ENCODE measurements around the gene PACS1. TPM values are rescaled to one million over a fixed set of nuclear protein-coding genes. Genes with fewer than 3 reads are reported as not detected.

PACS1 gene
- total RNA-seq, 4 donors from 2014 or later: 32.0 to 62.7 (median 51.8) TPM

- 4 to 5% methylated on average over 8 of the region's 95 CpGs for WGBS, 2 donors
- Histone ChIP-seq H3K9me3 (no peaks in the 10 kb centered on the region), H3K27ac (no peak within 1 kb of the TSS), H3K27me3 (peaks cover 0 to 37% of the 10 kb centered on the region in 2 donors), H3K36me3 (no peaks in the 10 kb centered on the region), H3K4me3 (peak within 1 kb of the TSS in 2 of 4 donors; percentile 29 to 51), H3K4me1 (peaks cover 0 to 38% (median 25%) of the 10 kb centered on the region in 4 donors)
- no peak for DNase-seq (ENCODE audit: low spot score in 2 of 2)
- TF ChIP-seq CTCF (IDR thresholded peaks at IDR 0.05) (no peak), POLR2A (IDR thresholded peaks at IDR 0.05) (no peak), EP300 (IDR thresholded peaks at IDR 0.05) (no peak)
Measured at GRCh38 chr11:66291706-66292542, 221.9 kb downstream of the PACS1 start, which contains the start of gene TMEM151A. TMEM151A (plus strand) TSS chr11:66291894; CDS start chr11:66292014, 120 bp downstream.

- H3K4me1 ChIP-seq: peaks cover 0 to 30% (median 18%) of the 10 kb centered on the region in 4 donors
- no peak for DNase-seq (ENCODE audit: low spot score in 2 of 2)
- no peaks in the 10 kb centered on the region for H3K9me3 ChIP-seq
- no peak for TF ChIP-seq EP300 (IDR thresholded peaks at IDR 0.05)
- H3K27me3 ChIP-seq: peaks cover 0 to 37% of the 10 kb centered on the region in 2 donors
- H3K27ac ChIP-seq: no peak overlapping the region
- no peak overlapping the region for H3K4me3 ChIP-seq
- H3K36me3 ChIP-seq: no peaks in the 10 kb centered on the region
- WGBS, 2 donors: 61 to 66% methylated on average over 14 to 16 of the region's 17 CpGs
Measured at GRCh38 chr11:66292543-66293332, 222.7 kb downstream of the PACS1 start.

- Histone ChIP-seq H3K27me3 (peaks cover 0 to 37% of the 10 kb centered on the region in 2 donors), H3K9me3 (no peaks in the 10 kb centered on the region), H3K36me3 (no peaks in the 10 kb centered on the region), H3K4me1 (peaks cover 0 to 24% (median 12%) of the 10 kb centered on the region in 4 donors), H3K27ac (no peak overlapping the region), H3K4me3 (no peak overlapping the region)
- DNase-seq (ENCODE audit: low spot score in 2 of 2): no peak
- TF ChIP-seq POLR2A (IDR thresholded peaks at IDR 0.05) (no peak), CTCF (IDR thresholded peaks at IDR 0.05) (no peak), EP300 (IDR thresholded peaks at IDR 0.05) (no peak)
- WGBS, 2 donors: 70 to 77% methylated on average over 4 of the region's 4 CpGs
Measured at GRCh38 chr11:66293352-66293751, 223.3 kb downstream of the PACS1 start.

GRCh38 chr11:66293777-66294625, 223.9 kb downstream of the PACS1 start:
- WGBS, 2 donors: 80 to 83% methylated on average over 20 to 23 of the region's 30 CpGs

More at GRCh38 chr11:66293777-66294625, 223.9 kb downstream of the PACS1 start:
- H3K4me1 ChIP-seq: peaks cover 0 to 24% (median 12%) of the 10 kb centered on the region in 4 donors
- TF ChIP-seq CTCF (IDR thresholded peaks at IDR 0.05) (no peak), POLR2A (IDR thresholded peaks at IDR 0.05) (no peak), EP300 (IDR thresholded peaks at IDR 0.05) (no peak)
- no peaks in the 10 kb centered on the region for H3K36me3 ChIP-seq
- no peak overlapping the region for H3K4me3 ChIP-seq
- H3K27ac ChIP-seq: no peak overlapping the region
- DNase-seq (ENCODE audit: low spot score in 2 of 2): no peak
- H3K9me3 ChIP-seq: no peaks in the 10 kb centered on the region
- peaks cover 0 to 37% of the 10 kb centered on the region in 2 donors for H3K27me3 ChIP-seq

Other genes starting within 250 kb of the PACS1 start
- gene SNX32, start 236.3 kb upstream of the PACS1 start, total RNA-seq: 1 to 10 TPM in 2 of 4 donors, under 1 TPM in 1, not detected in 1; 0.78 to 2.5 (median 1.5) TPM
- gene CFL1, start 212.1 kb upstream of the PACS1 start, total RNA-seq: 100 to 1,000 TPM; 461 to 881 (median 580) TPM
- 10 to 100 TPM; 54.0 to 83.1 (median 68.3) TPM for gene MUS81, start 209.8 kb upstream of the PACS1 start, total RNA-seq
- 10 to 100 TPM; 59.2 to 92.7 (median 82.0) TPM for gene EFEMP2, start 197.5 kb upstream of the PACS1 start, total RNA-seq
- gene CTSW, start 190.4 kb upstream of the PACS1 start, total RNA-seq: 1 to 10 TPM in 2 of 4 donors, not detected in 2; 1.5 to 3.1 TPM
- gene FIBP, start 181.8 kb upstream of the PACS1 start, total RNA-seq: 10 to 100 TPM; 53.6 to 73.2 (median 63.7) TPM
- 100 to 1,000 TPM in 2 of 4 donors, 10 to 100 TPM in 2; 73.0 to 108 (median 89.4) TPM for gene CCDC85B, start 179.6 kb upstream of the PACS1 start, total RNA-seq
- gene FOSL1, start 169.9 kb upstream of the PACS1 start, total RNA-seq: 1 to 10 TPM in 3 of 4 donors, not detected in 1; 1.3 to 3.3 (median 1.4) TPM
- gene C11orf68, start 151.2 kb upstream of the PACS1 start, total RNA-seq: 10 to 100 TPM; 14.7 to 30.4 (median 21.7) TPM
- gene DRAP1, start 150.8 kb upstream of the PACS1 start, total RNA-seq: 100 to 1,000 TPM in 2 of 4 donors, 10 to 100 TPM in 2; 64.5 to 134 (median 93.3) TPM
- not detected for gene TSGA10IP, start 124.8 kb upstream of the PACS1 start, total RNA-seq
- gene SART1, start 108.5 kb upstream of the PACS1 start, total RNA-seq: 10 to 100 TPM; 49.6 to 73.7 (median 62.3) TPM
- 10 to 100 TPM; 27.0 to 40.6 (median 29.5) TPM for gene EIF1AD, start 68.1 kb upstream of the PACS1 start, total RNA-seq
- gene BANF1, start 67.8 kb upstream of the PACS1 start, total RNA-seq: 10 to 100 TPM; 23.9 to 68.9 (median 51.0) TPM
- gene CST6, start 58.3 kb upstream of the PACS1 start, total RNA-seq: 1 to 10 TPM in 1 of 4 donors, not detected in 3; 1.2 TPM
- gene CATSPER1, start 43.8 kb upstream of the PACS1 start, total RNA-seq: under 1 TPM in 1 of 4 donors, not detected in 3; 0.87 TPM
- not detected for gene GAL3ST3, start 21.1 kb upstream of the PACS1 start, total RNA-seq
- gene SF3B2, start 17.9 kb upstream of the PACS1 start, total RNA-seq: 100 to 1,000 TPM; 148 to 216 (median 156) TPM
- 10 to 100 TPM; 14.9 to 32.7 (median 23.9) TPM for gene KLC2, start 187.4 kb downstream of the PACS1 start, total RNA-seq
- gene RAB1B, start 198.4 kb downstream of the PACS1 start, total RNA-seq: 100 to 1,000 TPM in 2 of 4 donors, 10 to 100 TPM in 2; 76.3 to 144 (median 96.8) TPM
- not detected for gene CNIH2, start 207.9 kb downstream of the PACS1 start, total RNA-seq
- gene YIF1A, start 218.9 kb downstream of the PACS1 start, total RNA-seq: 100 to 1,000 TPM in 2 of 4 donors, 10 to 100 TPM in 2; 76.0 to 143 (median 90.6) TPM
- not detected for gene TMEM151A, start 221.6 kb downstream of the PACS1 start, total RNA-seq
- gene CD248, start 246.8 kb downstream of the PACS1 start, total RNA-seq: 10 to 100 TPM; 29.9 to 69.7 (median 47.3) TPM